HuH-7.5 (cell line): Measurements from ENCODE around the gene CES2.
A peak's percentile ranks its signal among the peaks of the same experiment; 100 is the strongest.

Experiments used
- DNase-seq: peaks from one replicate; pipeline ENCODE4 v3.0.0; 2011; ENCODE audit warnings: low spot score

The CES2 gene

GRCh38 chr16:66902648-66903543 lies 32.4 kb upstream of the CES2 start:
- no peak for DNase-seq

- DNase-seq, result peak; percentile 3
These were observed 31.5 kb upstream of the CES2 start for GRCh38 chr16:66903544-66904427.

GRCh38 chr16:66904428-66904845 lies 30.9 kb upstream of the CES2 start:
- DNase-seq, result peak; percentile 6

- peak; percentile 43 for DNase-seq
These were observed 30.3 kb upstream of the CES2 start for GRCh38 chr16:66904846-66905632.

GRCh38 chr16:66905633-66906539 lies 29.4 kb upstream of the CES2 start:
- DNase-seq, result peak; percentile 55

GRCh38 chr16:66906916-66907836 lies 28.1 kb upstream of the CES2 start:
- peak; percentile 7 for DNase-seq

- DNase-seq, result no peak
These were observed 27.2 kb upstream of the CES2 start for GRCh38 chr16:66908116-66908515.

GRCh38 chr16:66908762-66909559 lies 26.4 kb upstream of the CES2 start:
- no peak for DNase-seq

GRCh38 chr16:66910175-66910940 lies 25.0 kb upstream of the CES2 start:
- peak; percentile 1 for DNase-seq

- DNase-seq, result peak; percentile 5
These were observed 24.2 kb upstream of the CES2 start for GRCh38 chr16:66911112-66911511.

- DNase-seq, result no peak
These were observed 23.5 kb upstream of the CES2 start for GRCh38 chr16:66911801-66912200.

GRCh38 chr16:66913081-66913480 lies 22.2 kb upstream of the CES2 start:
- no peak for DNase-seq

- no peak for DNase-seq
These were observed 21.6 kb upstream of the CES2 start for GRCh38 chr16:66913711-66914110.

- no peak for DNase-seq
These were observed 20.8 kb upstream of the CES2 start for GRCh38 chr16:66914541-66914940.

GRCh38 chr16:66915041-66915440 lies 20.3 kb upstream of the CES2 start:
- DNase-seq, result no peak

GRCh38 chr16:66916518-66916917 lies 18.8 kb upstream of the CES2 start:
- DNase-seq, result no peak

- DNase-seq, result no peak
These were observed 17.6 kb upstream of the CES2 start for GRCh38 chr16:66917741-66918140.

GRCh38 chr16:66918355-66918754 lies 17.0 kb upstream of the CES2 start:
- DNase-seq, result no peak
